ENCODE measurements around the gene CDK14. TPM values are rescaled to one million over a fixed set of nuclear protein-coding genes. Genes with fewer than 3 reads are reported as not detected.

Gene CDK14
- total RNA-seq, 4 donors from 2014 or later = 3.5 to 5.1 (median 3.9) TPM

- Histone ChIP-seq H3K9me3 (peaks cover 4% of the 10 kb centered on the region), H3K4me3 (no peak overlapping the region), H3K36me3 (no peaks in the 10 kb centered on the region), H3K27me3 (no peaks in the 10 kb centered on the region), H3K4me1 (no peaks in the 10 kb centered on the region), H3K27ac (no peak overlapping the region)
- TF ChIP-seq CTCF (IDR thresholded peaks at IDR 0.05) (no peak), POLR2AphosphoS5 (IDR thresholded peaks at IDR 0.05) (no peak), EP300 (IDR thresholded peaks at IDR 0.05) (no peak), POLR2A (IDR thresholded peaks at IDR 0.05) (no peak)
- WGBS = 75% methylated on average over 4 of the region's 4 CpGs
- no peak for DNase-seq (ENCODE audit: low spot score in 2 of 2)
Observed at GRCh38 chr7:90841759-90842429, 245.8 kb downstream of the CDK14 start.

- H3K4me3 ChIP-seq = no peak overlapping the region
- H3K27me3 ChIP-seq = no peaks in the 10 kb centered on the region
- no peaks in the 10 kb centered on the region for H3K36me3 ChIP-seq
- 94% methylated on average over 4 of the region's 4 CpGs for WGBS
- H3K27ac ChIP-seq = no peak overlapping the region
- TF ChIP-seq CTCF (IDR thresholded peaks at IDR 0.05) = no peak
- TF ChIP-seq POLR2A (IDR thresholded peaks at IDR 0.05) = no peak
- TF ChIP-seq POLR2AphosphoS5 (IDR thresholded peaks at IDR 0.05) = no peak
- no peak for TF ChIP-seq EP300 (IDR thresholded peaks at IDR 0.05)
- peaks cover 4% of the 10 kb centered on the region for H3K9me3 ChIP-seq
- H3K4me1 ChIP-seq = no peaks in the 10 kb centered on the region
- DNase-seq (ENCODE audit: low spot score in 2 of 2) = no peak
Observed at GRCh38 chr7:90842430-90842788, 246.3 kb downstream of the CDK14 start.

GRCh38 chr7:90843472-90843871, 247.4 kb downstream of the CDK14 start:
- Histone ChIP-seq H3K4me3 (no peak overlapping the region), H3K27me3 (no peaks in the 10 kb centered on the region), H3K4me1 (no peaks in the 10 kb centered on the region), H3K27ac (no peak overlapping the region), H3K9me3 (peaks cover 4% of the 10 kb centered on the region), H3K36me3 (no peaks in the 10 kb centered on the region)
- DNase-seq (ENCODE audit: low spot score in 2 of 2) = no peak
- TF ChIP-seq CTCF (IDR thresholded peaks at IDR 0.05) (no peak), POLR2A (IDR thresholded peaks at IDR 0.05) (no peak), POLR2AphosphoS5 (IDR thresholded peaks at IDR 0.05) (no peak), EP300 (IDR thresholded peaks at IDR 0.05) (no peak)

GRCh38 chr7:90844421-90844820, 248.3 kb downstream of the CDK14 start:
- no peak for TF ChIP-seq POLR2A (IDR thresholded peaks at IDR 0.05)
- TF ChIP-seq CTCF (IDR thresholded peaks at IDR 0.05) = no peak
- TF ChIP-seq EP300 (IDR thresholded peaks at IDR 0.05) = no peak
- no peak for TF ChIP-seq POLR2AphosphoS5 (IDR thresholded peaks at IDR 0.05)
- H3K4me1 ChIP-seq = no peaks in the 10 kb centered on the region
- 85% methylated on average over 1 of the region's 1 CpG for WGBS
- H3K36me3 ChIP-seq = no peaks in the 10 kb centered on the region
- H3K4me3 ChIP-seq = no peak overlapping the region
- DNase-seq (ENCODE audit: low spot score in 2 of 2) = no peak
- no peaks in the 10 kb centered on the region for H3K27me3 ChIP-seq
- H3K27ac ChIP-seq = no peak overlapping the region
- no peaks in the 10 kb centered on the region for H3K9me3 ChIP-seq

- DNase-seq (ENCODE audit: low spot score in 2 of 2) = no peak
- no peak overlapping the region for H3K4me3 ChIP-seq
Observed at GRCh38 chr7:90846192-90846591, 250.1 kb downstream of the CDK14 start.

More at GRCh38 chr7:90846192-90846591, 250.1 kb downstream of the CDK14 start:
- H3K36me3 ChIP-seq = no peaks in the 10 kb centered on the region
- no peaks in the 10 kb centered on the region for H3K9me3 ChIP-seq
- TF ChIP-seq POLR2A (IDR thresholded peaks at IDR 0.05) (no peak), POLR2AphosphoS5 (IDR thresholded peaks at IDR 0.05) (no peak), EP300 (IDR thresholded peaks at IDR 0.05) (no peak), CTCF (IDR thresholded peaks at IDR 0.05) (no peak)
- no peaks in the 10 kb centered on the region for H3K4me1 ChIP-seq
- H3K27me3 ChIP-seq = no peaks in the 10 kb centered on the region
- no peak overlapping the region for H3K27ac ChIP-seq
